ENCODE measurements around the gene RAB11FIP2.

Gene RAB11FIP2

DNA sequence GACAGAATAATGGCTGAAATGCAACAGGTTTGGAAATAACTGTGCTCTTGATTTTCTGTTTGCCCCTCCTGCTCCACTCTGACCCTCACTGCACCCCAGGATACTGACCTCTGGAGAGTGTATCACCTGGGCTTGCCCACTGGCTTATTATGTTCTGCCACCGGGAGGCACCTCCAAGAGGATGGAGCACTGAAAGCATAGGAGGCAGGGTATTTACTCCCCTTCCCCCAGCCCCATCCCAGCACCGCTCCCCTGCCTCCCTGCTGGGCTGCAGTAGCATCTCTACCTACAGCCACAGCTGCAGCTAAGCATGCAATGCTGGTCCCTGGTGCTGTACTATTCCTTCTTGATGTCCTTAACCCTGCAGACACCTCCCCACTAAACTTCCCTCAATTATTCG lies 26.4 kb downstream of the RAB11FIP2 start:
- no peak overlapping the region for H3K4me2 ChIP-seq (ENCODE audit: low read length)
- H4K20me1 ChIP-seq (ENCODE audit: control insufficient read depth, insufficient read depth, low read depth, low read length), result no peaks in the 10 kb centered on the region
- H3K9me2 ChIP-seq (replicated peaks; ENCODE audit: control insufficient read depth, low read length), result no peaks in the 10 kb centered on the region
- H3K27ac ChIP-seq (ENCODE audit: low read depth, low read length), result no peak overlapping the region
- peaks cover 7% of the 10 kb centered on the region; the same call in 1 of the 2 replicates for H3K36me3 ChIP-seq (ENCODE audit: control insufficient read depth, low read length)
- no peaks in the 10 kb centered on the region for H3K27me3 ChIP-seq (ENCODE audit: control insufficient read depth, low read length)
- TF ChIP-seq, protein P1, sequence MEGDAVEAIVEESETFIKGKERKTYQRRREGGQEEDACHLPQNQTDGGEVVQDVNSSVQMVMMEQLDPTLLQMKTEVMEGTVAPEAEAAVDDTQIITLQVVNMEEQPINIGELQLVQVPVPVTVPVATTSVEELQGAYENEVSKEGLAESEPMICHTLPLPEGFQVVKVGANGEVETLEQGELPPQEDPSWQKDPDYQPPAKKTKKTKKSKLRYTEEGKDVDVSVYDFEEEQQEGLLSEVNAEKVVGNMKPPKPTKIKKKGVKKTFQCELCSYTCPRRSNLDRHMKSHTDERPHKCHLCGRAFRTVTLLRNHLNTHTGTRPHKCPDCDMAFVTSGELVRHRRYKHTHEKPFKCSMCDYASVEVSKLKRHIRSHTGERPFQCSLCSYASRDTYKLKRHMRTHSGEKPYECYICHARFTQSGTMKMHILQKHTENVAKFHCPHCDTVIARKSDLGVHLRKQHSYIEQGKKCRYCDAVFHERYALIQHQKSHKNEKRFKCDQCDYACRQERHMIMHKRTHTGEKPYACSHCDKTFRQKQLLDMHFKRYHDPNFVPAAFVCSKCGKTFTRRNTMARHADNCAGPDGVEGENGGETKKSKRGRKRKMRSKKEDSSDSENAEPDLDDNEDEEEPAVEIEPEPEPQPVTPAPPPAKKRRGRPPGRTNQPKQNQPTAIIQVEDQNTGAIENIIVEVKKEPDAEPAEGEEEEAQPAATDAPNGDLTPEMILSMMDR (IDR thresholded peaks at IDR 0.05; ENCODE audit: low read depth, low read length, poor library complexity, severe bottlenecking), result no peak
- no peak for TF ChIP-seq EZH2phosphoT487 (IDR thresholded peaks at IDR 0.05; ENCODE audit: borderline replicate concordance, low read length)
- no peaks in the 10 kb centered on the region; the same call in 1 of the 2 replicates for H3K79me2 ChIP-seq (ENCODE audit: control insufficient read depth, low read length)
- H3K4me1 ChIP-seq (ENCODE audit: control insufficient read depth, low read length), result no peaks in the 10 kb centered on the region
- H3K9me3 ChIP-seq (ENCODE audit: control insufficient read depth, insufficient read depth, low read length), result no peaks in the 10 kb centered on the region
- no peaks in the 10 kb centered on the region for H3F3A ChIP-seq (ENCODE audit: control insufficient read depth, insufficient read depth)
- H3K4me3 ChIP-seq (ENCODE audit: low read length), result no peak overlapping the region

DNA sequence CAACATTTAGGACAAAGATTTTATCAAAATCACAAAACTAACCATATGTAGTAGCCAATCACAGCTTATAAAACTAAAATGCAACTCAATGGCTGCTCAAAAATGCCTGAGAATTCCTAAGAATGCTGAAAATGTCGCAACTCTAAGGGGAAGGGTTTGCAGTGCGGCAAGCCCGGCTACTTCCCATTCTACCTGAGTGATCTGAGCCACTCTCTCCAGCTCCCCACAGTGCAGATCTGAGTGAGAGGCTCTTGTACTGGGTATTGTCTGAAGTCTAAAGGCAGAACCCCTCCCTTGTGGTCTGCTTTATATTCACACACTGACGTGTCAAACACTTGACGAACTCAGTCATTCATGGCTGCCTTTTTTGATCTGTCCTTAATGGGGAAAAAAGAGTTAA lies 28.9 kb downstream of the RAB11FIP2 start:
- no peaks in the 10 kb centered on the region for H4K20me1 ChIP-seq (ENCODE audit: control insufficient read depth, insufficient read depth, low read depth, low read length)
- no peaks in the 10 kb centered on the region; the same call in 1 of the 2 replicates for H3K79me2 ChIP-seq (ENCODE audit: control insufficient read depth, low read length)
- no peak overlapping the region for H3K4me2 ChIP-seq (ENCODE audit: low read length)
- TF ChIP-seq EZH2phosphoT487 (IDR thresholded peaks at IDR 0.05; ENCODE audit: borderline replicate concordance, low read length), result no peak
- TF ChIP-seq, protein P1 (IDR thresholded peaks at IDR 0.05; ENCODE audit: low read depth, low read length, poor library complexity, severe bottlenecking), result no peak
- H3K9me3 ChIP-seq (ENCODE audit: control insufficient read depth, insufficient read depth, low read length), result no peaks in the 10 kb centered on the region
- no peaks in the 10 kb centered on the region for H3K4me1 ChIP-seq (ENCODE audit: control insufficient read depth, low read length)
- H3K36me3 ChIP-seq (ENCODE audit: control insufficient read depth, low read length), result peaks cover 15% of the 10 kb centered on the region; the same call in 1 of the 2 replicates
- H3K27ac ChIP-seq (ENCODE audit: low read depth, low read length), result no peak overlapping the region
- no peaks in the 10 kb centered on the region for H3K27me3 ChIP-seq (ENCODE audit: control insufficient read depth, low read length)
- H3K9me2 ChIP-seq (replicated peaks; ENCODE audit: control insufficient read depth, low read length), result no peaks in the 10 kb centered on the region
- no peak overlapping the region for H3K4me3 ChIP-seq (ENCODE audit: low read length)
- no peaks in the 10 kb centered on the region for H3F3A ChIP-seq (ENCODE audit: control insufficient read depth, insufficient read depth)

DNA sequence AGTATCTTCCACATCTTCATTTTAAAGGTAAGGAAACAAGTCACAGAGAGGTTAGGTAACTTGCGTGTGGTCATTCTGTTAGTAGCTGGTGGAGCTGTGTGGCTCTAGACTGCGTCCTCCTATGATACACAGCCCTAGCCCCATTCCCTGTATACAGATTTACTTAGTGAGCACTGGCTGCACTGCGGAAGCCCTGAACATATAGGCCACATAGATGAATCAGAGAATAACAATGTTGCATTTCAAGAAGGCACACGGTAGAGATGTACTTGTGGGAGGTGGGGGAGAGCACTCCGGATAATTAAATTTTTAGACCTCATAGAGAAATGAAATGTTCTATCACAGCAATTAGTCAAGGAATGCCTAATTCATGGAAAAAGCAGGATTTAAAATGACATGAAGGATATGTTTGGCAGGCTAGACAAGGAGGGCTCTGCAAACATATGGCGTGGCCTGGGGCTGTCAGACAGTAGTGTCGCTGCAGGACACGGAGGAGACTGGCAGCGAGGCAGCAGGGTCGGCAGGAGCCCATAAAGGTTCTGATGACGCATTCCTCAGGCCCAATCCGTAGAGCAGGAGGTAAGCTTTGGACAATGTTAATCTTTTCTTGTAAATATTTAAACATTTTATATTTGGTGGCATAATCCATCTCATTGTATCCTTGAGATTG lies 29.5 kb downstream of the RAB11FIP2 start:
- Histone ChIP-seq H3K27me3 (ENCODE audit: control insufficient read depth, low read length) (no peaks in the 10 kb centered on the region), H3K79me2 (ENCODE audit: control insufficient read depth, low read length) (no peaks in the 10 kb centered on the region; the same call in 1 of the 2 replicates), H3F3A (ENCODE audit: control insufficient read depth, insufficient read depth) (no peaks in the 10 kb centered on the region), H3K4me3 (ENCODE audit: low read length) (no peak overlapping the region), H3K36me3 (ENCODE audit: control insufficient read depth, low read length) (peaks cover 15% of the 10 kb centered on the region; the same call in 1 of the 2 replicates), H4K20me1 (ENCODE audit: control insufficient read depth, insufficient read depth, low read depth, low read length) (no peaks in the 10 kb centered on the region), H3K4me2 (ENCODE audit: low read length) (no peak overlapping the region), H3K9me3 (ENCODE audit: control insufficient read depth, insufficient read depth, low read length) (no peaks in the 10 kb centered on the region), H3K4me1 (ENCODE audit: control insufficient read depth, low read length) (no peaks in the 10 kb centered on the region), H3K9me2 (replicated peaks; ENCODE audit: control insufficient read depth, low read length) (no peaks in the 10 kb centered on the region), H3K27ac (ENCODE audit: low read depth, low read length) (no peak overlapping the region)
- TF ChIP-seq, protein P1 (IDR thresholded peaks at IDR 0.05; ENCODE audit: low read depth, low read length, poor library complexity, severe bottlenecking), result no peak
- TF ChIP-seq EZH2phosphoT487 (IDR thresholded peaks at IDR 0.05; ENCODE audit: borderline replicate concordance, low read length), result no peak

Measured in DOHH2 (cell line).